GM23338 (cell line): ENCODE measurements around the gene ING2. TPM values are rescaled to one million over a fixed set of nuclear protein-coding genes. Genes with fewer than 3 reads are reported as not detected.

Experiments used
- ATAC-seq: fragments of 200-7000 bp; cut with Tn5 transposase; 3 replicates; pipeline ENCODE4 v1.9.1; 2020
- DNase-seq: peaks from one replicate; pipeline ENCODE4 v3.0.0-alpha.2; 2015; ENCODE audit warnings: low spot score
- H2AFZ ChIP-seq: fragments of 200-600 bp; sonication (generic); 2 replicates; pipeline ENCODE4 v1.8.0; 2016; ENCODE audit warnings: antibody characterized with exemption, mild to moderate bottlenecking, moderate library complexity
- H3F3A ChIP-seq: fragments of 200-600 bp; sonication (generic); replicated peaks from 2 replicates; pipeline ENCODE4 v1.8.0; 2017; ENCODE audit warnings: antibody characterized with exemption, mixed run types, low read depth
- H3K27ac ChIP-seq: fragments of 200-600 bp; sonication (generic); 2 replicates; pipeline ENCODE4 v1.6.1; 2016; ENCODE audit warnings: low read depth
- H3K27me3 ChIP-seq: fragments of 200-600 bp; sonication (generic); 2 replicates; pipeline ENCODE4 v1.8.0; 2016; ENCODE audit warnings: mild to moderate bottlenecking, mixed run types, moderate library complexity; ENCODE audit not compliant: insufficient read depth
- H3K36me3 ChIP-seq: fragments of 200-600 bp; sonication (generic); 2 replicates; pipeline ENCODE4 v1.8.0; 2016; ENCODE audit warnings: mild to moderate bottlenecking; ENCODE audit not compliant: insufficient read depth
- H3K4me1 ChIP-seq: fragments of 200-600 bp; sonication (generic); 2 replicates; pipeline ENCODE4 v1.8.0; 2016; ENCODE audit warnings: mild to moderate bottlenecking, moderate library complexity; ENCODE audit not compliant: insufficient read depth
- H3K4me2 ChIP-seq: fragments of 200-600 bp; sonication (generic); 2 replicates; pipeline ENCODE4 v1.7.1; 2017; ENCODE audit warnings: mixed run types
- H3K4me3 ChIP-seq: fragments of 200-600 bp; sonication (generic); 2 replicates; pipeline ENCODE4 v1.6.1; 2016; ENCODE audit warnings: mixed run types
- H3K79me2 ChIP-seq: fragments of 200-600 bp; sonication (generic); replicated peaks from 2 replicates; pipeline ENCODE4 v1.8.0; 2017; ENCODE audit warnings: mild to moderate bottlenecking; ENCODE audit not compliant: insufficient read depth
- H3K9me2 ChIP-seq: fragments of 200-600 bp; sonication (generic); 2 replicates; pipeline ENCODE4 v1.8.0; 2017; ENCODE audit not compliant: insufficient read depth
- H4K20me1 ChIP-seq: fragments of 200-600 bp; sonication (generic); replicated peaks from 2 replicates; pipeline ENCODE4 v1.8.0; 2017; ENCODE audit warnings: mild to moderate bottlenecking; ENCODE audit not compliant: insufficient read depth
- H3K27ac Mint-ChIP-seq: 2 replicates; pipeline ENCODE4 v1.8.0; 2020; ENCODE audit warnings: inconsistent platforms, mild to moderate bottlenecking, moderate library complexity, mixed read lengths
- H3K27me3 Mint-ChIP-seq: 3 replicates; pipeline ENCODE4 v1.8.0; 2022; ENCODE audit warnings: low read depth, mild to moderate bottlenecking, moderate library complexity, mixed read lengths, inconsistent platforms; ENCODE audit not compliant: insufficient read depth, poor library complexity
- H3K36me3 Mint-ChIP-seq: 3 replicates; pipeline ENCODE4 v1.8.0; 2021; ENCODE audit warnings: low read depth, mild to moderate bottlenecking, inconsistent platforms, moderate library complexity, mixed read lengths
- H3K4me1 Mint-ChIP-seq: 3 replicates; pipeline ENCODE4 v1.8.0; 2020; ENCODE audit warnings: mild to moderate bottlenecking, inconsistent platforms, mixed read lengths
- H3K4me3 Mint-ChIP-seq: 3 replicates; pipeline ENCODE4 v1.8.0; 2021; ENCODE audit warnings: moderate library complexity, mild to moderate bottlenecking, inconsistent platforms, mixed read lengths
- H3K9me3 Mint-ChIP-seq: 3 replicates; pipeline ENCODE4 v1.8.0; 2020; ENCODE audit warnings: moderate library complexity, mild to moderate bottlenecking, inconsistent platforms, mixed read lengths
- CREB1 ChIP-seq: fragments of 250-450 bp; sonication (Bioruptor Pico); IDR thresholded peaks from 2 replicates; pipeline ENCODE4 v1.5.0; 2020; ENCODE audit warnings: low read depth, mild to moderate bottlenecking, moderate library complexity
- EZH2 ChIP-seq: fragments of 200-600 bp; sonication (generic); IDR thresholded peaks from one replicate; pipeline ENCODE4 v1.8.0; 2017; ENCODE audit warnings: antibody characterized with exemption, mild to moderate bottlenecking, low read depth; ENCODE audit not compliant: unreplicated experiment
- EZH2phosphoT487 ChIP-seq: fragments of 200-600 bp; sonication (generic); IDR thresholded peaks from one replicate; pipeline ENCODE4 v1.8.1; 2018; ENCODE audit warnings: antibody characterized with exemption; ENCODE audit not compliant: unreplicated experiment
- JUNB ChIP-seq: IDR thresholded peaks from one replicate; pipeline ENCODE4 v1.6.1; 2016; ENCODE audit warnings: antibody characterized with exemption; ENCODE audit not compliant: unreplicated experiment
- NANOG ChIP-seq: IDR thresholded peaks from 2 replicates; pipeline ENCODE4 v1.6.1; 2016; ENCODE audit warnings: antibody characterized with exemption, borderline replicate concordance
- POLR2AphosphoS5 ChIP-seq: IDR thresholded peaks from 2 replicates; pipeline ENCODE4 v1.6.1; 2016; ENCODE audit warnings: antibody characterized with exemption, low read depth
- STAT1 ChIP-seq: IDR thresholded peaks from one replicate; pipeline ENCODE4 v1.6.1; 2016; ENCODE audit warnings: antibody characterized with exemption; ENCODE audit not compliant: unreplicated experiment
- ZNF114 ChIP-seq: fragments of 250-450 bp; sonication (Bioruptor Pico); IDR thresholded peaks from 2 replicates; pipeline ENCODE4 v1.5.0; 2020; ENCODE audit warnings: mild to moderate bottlenecking, moderate library complexity
- ZNF331 ChIP-seq: fragments of 250-450 bp; sonication (Bioruptor Pico); IDR thresholded peaks from 2 replicates; pipeline ENCODE4 v1.5.0; 2020; ENCODE audit warnings: low read depth, mild to moderate bottlenecking, moderate library complexity
- polyA plus RNA-seq: library from polyadenylated mRNA; unstranded; fragments of >200 nt; fragmentation: Nextera tagmentation; extraction: Ambion mirVana; gene quantifications from 2 replicates; pipeline ENCODE4 v1.2.1, GENCODE V29; 2016
- total RNA-seq: library from RNA; depleted of rRNA; stranded (reverse); fragments of >200 nt; shearing (Covaris generic); gene quantifications from 2 replicates; pipeline ENCODE4 v1.2.3, GENCODE V29; 2014
- TF ChIP-seq, protein P1 (sequence below): IDR thresholded peaks from 2 replicates; pipeline ENCODE4 v1.6.1; 2016; ENCODE audit warnings: antibody characterized with exemption
- TF ChIP-seq, protein P2 (sequence below): IDR thresholded peaks from one replicate; pipeline ENCODE4 v1.6.1; 2018; ENCODE audit warnings: antibody characterized with exemption; ENCODE audit not compliant: unreplicated experiment
- TF ChIP-seq, protein P3 (sequence below): fragments of 250-450 bp; sonication (Bioruptor Pico); IDR thresholded peaks from 2 replicates; pipeline ENCODE4 v1.5.0; 2020; ENCODE audit warnings: mild to moderate bottlenecking, moderate library complexity

The ING2 gene
- total and polyA plus RNA-seq, 2 experiments from 2014 or later, result 21.5 to 34.2 TPM

DNA sequence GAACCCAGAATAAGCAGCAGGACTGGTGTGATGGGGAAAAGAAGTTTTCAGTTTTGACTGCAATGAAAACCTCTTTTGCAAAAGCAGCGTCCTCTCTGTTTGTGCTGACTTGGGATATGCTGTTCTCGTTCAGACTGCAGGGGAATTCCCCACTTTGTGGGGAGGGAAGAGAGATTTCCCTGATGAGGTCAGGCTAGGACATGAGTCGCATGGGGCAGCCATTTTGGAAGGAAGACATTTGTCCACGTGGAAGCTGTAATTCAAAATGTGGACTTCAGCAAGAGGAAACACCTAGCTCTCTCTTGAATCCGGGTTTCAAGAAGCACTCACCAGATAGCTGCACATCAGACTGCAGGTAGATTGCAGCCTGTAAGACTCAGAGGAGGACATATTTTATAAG is 39.3 kb downstream of the ING2 start:
- Mint-ChIP-seq H3K27ac (no peak overlapping the region), H3K27me3 (peaks cover 3% of the 10 kb centered on the region), H3K9me3 (peaks cover 15% of the 10 kb centered on the region), H3K36me3 (peaks cover 2% of the 10 kb centered on the region; the same call in 1 of the 3 replicates), H3K4me1 (peaks cover 20% of the 10 kb centered on the region), H3K4me3 (no peak overlapping the region)
- ATAC-seq (no peak), DNase-seq (no peak)
- TF ChIP-seq NANOG (no peak), CREB1 (CRISPR knock-in tag) (no peak)
- Histone ChIP-seq H4K20me1 (no peaks in the 10 kb centered on the region), H3K36me3 (no peaks in the 10 kb centered on the region), H2AFZ (peak overlapping the region; percentile 63; the same call in 1 of the 2 replicates), H3F3A (no peaks in the 10 kb centered on the region), H3K4me3 (no peak overlapping the region), H3K27me3 (no peaks in the 10 kb centered on the region), H3K9me2 (no peaks in the 10 kb centered on the region; the same call in 1 of the 2 replicates), H3K4me2 (no peak overlapping the region), H3K27ac (no peak overlapping the region), H3K79me2 (no peaks in the 10 kb centered on the region), H3K4me1 (peaks cover 12% of the 10 kb centered on the region)

DNA sequence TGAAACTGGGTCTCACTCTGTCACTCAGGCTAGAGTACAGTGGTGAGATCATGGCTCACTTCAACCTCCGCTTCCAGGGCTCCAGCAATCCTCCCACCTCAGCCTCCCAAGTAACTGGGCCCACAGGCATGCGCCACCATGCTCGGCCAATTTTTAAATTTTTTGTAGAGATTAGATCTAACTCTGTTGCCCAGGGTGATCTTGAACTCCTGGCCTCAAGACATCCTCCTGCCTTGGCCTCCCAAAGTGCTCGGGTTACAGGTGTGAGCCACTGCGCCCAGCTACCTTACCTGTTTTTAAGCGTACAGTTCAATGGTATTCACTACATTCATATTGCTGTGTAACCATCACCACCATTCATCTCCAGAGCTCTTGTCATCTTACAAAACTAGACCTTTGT is 41.5 kb downstream of the ING2 start:
- H3K9me3 Mint-ChIP-seq, result peaks cover 22% of the 10 kb centered on the region
- TF ChIP-seq CREB1 (CRISPR knock-in tag) (no peak), EZH2phosphoT487 (no peak), STAT1 (no peak), NANOG (no peak), ZNF331 (CRISPR knock-in tag) (no peak), ZNF114 (CRISPR knock-in tag) (no peak), POLR2AphosphoS5 (no peak), EZH2 (no peak), JUNB (no peak)
- TF ChIP-seq, protein P1, sequence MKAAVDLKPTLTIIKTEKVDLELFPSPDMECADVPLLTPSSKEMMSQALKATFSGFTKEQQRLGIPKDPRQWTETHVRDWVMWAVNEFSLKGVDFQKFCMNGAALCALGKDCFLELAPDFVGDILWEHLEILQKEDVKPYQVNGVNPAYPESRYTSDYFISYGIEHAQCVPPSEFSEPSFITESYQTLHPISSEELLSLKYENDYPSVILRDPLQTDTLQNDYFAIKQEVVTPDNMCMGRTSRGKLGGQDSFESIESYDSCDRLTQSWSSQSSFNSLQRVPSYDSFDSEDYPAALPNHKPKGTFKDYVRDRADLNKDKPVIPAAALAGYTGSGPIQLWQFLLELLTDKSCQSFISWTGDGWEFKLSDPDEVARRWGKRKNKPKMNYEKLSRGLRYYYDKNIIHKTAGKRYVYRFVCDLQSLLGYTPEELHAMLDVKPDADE, result no peak
- TF ChIP-seq, protein P2, sequence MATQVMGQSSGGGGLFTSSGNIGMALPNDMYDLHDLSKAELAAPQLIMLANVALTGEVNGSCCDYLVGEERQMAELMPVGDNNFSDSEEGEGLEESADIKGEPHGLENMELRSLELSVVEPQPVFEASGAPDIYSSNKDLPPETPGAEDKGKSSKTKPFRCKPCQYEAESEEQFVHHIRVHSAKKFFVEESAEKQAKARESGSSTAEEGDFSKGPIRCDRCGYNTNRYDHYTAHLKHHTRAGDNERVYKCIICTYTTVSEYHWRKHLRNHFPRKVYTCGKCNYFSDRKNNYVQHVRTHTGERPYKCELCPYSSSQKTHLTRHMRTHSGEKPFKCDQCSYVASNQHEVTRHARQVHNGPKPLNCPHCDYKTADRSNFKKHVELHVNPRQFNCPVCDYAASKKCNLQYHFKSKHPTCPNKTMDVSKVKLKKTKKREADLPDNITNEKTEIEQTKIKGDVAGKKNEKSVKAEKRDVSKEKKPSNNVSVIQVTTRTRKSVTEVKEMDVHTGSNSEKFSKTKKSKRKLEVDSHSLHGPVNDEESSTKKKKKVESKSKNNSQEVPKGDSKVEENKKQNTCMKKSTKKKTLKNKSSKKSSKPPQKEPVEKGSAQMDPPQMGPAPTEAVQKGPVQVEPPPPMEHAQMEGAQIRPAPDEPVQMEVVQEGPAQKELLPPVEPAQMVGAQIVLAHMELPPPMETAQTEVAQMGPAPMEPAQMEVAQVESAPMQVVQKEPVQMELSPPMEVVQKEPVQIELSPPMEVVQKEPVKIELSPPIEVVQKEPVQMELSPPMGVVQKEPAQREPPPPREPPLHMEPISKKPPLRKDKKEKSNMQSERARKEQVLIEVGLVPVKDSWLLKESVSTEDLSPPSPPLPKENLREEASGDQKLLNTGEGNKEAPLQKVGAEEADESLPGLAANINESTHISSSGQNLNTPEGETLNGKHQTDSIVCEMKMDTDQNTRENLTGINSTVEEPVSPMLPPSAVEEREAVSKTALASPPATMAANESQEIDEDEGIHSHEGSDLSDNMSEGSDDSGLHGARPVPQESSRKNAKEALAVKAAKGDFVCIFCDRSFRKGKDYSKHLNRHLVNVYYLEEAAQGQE, result no peak
- TF ChIP-seq, protein P3, sequence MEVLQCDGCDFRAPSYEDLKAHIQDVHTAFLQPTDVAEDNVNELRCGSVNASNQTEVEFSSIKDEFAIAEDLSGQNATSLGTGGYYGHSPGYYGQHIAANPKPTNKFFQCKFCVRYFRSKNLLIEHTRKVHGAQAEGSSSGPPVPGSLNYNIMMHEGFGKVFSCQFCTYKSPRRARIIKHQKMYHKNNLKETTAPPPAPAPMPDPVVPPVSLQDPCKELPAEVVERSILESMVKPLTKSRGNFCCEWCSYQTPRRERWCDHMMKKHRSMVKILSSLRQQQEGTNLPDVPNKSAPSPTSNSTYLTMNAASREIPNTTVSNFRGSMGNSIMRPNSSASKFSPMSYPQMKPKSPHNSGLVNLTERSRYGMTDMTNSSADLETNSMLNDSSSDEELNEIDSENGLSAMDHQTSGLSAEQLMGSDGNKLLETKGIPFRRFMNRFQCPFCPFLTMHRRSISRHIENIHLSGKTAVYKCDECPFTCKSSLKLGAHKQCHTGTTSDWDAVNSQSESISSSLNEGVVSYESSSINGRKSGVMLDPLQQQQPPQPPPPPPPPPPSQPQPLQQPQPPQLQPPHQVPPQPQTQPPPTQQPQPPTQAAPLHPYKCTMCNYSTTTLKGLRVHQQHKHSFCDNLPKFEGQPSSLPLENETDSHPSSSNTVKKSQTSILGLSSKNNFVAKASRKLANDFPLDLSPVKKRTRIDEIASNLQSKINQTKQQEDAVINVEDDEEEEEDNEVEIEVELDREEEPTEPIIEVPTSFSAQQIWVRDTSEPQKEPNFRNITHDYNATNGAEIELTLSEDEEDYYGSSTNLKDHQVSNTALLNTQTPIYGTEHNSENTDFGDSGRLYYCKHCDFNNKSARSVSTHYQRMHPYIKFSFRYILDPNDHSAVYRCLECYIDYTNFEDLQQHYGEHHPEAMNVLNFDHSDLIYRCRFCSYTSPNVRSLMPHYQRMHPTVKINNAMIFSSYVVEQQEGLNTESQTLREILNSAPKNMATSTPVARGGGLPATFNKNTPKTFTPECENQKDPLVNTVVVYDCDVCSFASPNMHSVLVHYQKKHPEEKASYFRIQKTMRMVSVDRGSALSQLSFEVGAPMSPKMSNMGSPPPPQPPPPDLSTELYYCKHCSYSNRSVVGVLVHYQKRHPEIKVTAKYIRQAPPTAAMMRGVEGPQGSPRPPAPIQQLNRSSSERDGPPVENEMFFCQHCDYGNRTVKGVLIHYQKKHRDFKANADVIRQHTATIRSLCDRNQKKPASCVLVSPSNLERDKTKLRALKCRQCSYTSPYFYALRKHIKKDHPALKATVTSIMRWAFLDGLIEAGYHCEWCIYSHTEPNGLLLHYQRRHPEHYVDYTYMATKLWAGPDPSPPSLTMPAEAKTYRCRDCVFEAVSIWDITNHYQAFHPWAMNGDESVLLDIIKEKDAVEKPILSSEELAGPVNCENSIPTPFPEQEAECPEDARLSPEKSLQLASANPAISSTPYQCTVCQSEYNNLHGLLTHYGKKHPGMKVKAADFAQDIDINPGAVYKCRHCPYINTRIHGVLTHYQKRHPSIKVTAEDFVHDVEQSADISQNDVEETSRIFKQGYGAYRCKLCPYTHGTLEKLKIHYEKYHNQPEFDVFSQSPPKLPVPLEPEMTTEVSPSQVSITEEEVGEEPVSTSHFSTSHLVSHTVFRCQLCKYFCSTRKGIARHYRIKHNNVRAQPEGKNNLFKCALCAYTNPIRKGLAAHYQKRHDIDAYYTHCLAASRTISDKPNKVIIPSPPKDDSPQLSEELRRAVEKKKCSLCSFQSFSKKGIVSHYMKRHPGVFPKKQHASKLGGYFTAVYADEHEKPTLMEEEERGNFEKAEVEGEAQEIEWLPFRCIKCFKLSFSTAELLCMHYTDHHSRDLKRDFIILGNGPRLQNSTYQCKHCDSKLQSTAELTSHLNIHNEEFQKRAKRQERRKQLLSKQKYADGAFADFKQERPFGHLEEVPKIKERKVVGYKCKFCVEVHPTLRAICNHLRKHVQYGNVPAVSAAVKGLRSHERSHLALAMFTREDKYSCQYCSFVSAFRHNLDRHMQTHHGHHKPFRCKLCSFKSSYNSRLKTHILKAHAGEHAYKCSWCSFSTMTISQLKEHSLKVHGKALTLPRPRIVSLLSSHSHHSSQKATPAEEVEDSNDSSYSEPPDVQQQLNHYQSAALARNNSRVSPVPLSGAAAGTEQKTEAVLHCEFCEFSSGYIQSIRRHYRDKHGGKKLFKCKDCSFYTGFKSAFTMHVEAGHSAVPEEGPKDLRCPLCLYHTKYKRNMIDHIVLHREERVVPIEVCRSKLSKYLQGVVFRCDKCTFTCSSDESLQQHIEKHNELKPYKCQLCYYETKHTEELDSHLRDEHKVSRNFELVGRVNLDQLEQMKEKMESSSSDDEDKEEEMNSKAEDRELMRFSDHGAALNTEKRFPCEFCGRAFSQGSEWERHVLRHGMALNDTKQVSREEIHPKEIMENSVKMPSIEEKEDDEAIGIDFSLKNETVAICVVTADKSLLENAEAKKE (CRISPR knock-in tag), result no peak

More for the DNA sequence above, 41.5 kb downstream of the ING2 start:
- DNase-seq, result no peak
- Histone ChIP-seq H3K27me3 (no peaks in the 10 kb centered on the region), H3K4me1 (peaks cover 2% of the 10 kb centered on the region), H4K20me1 (no peaks in the 10 kb centered on the region), H3K9me2 (no peaks in the 10 kb centered on the region; the same call in 1 of the 2 replicates), H3F3A (no peaks in the 10 kb centered on the region), H3K4me3 (no peak overlapping the region), H2AFZ (no peak overlapping the region), H3K36me3 (no peaks in the 10 kb centered on the region), H3K79me2 (no peaks in the 10 kb centered on the region), H3K27ac (no peak overlapping the region), H3K4me2 (no peak overlapping the region)
- Mint-ChIP-seq H3K36me3 (peaks cover 7% of the 10 kb centered on the region; the same call in 1 of the 3 replicates), H3K4me3 (no peak overlapping the region), H3K4me1 (peaks cover 11% of the 10 kb centered on the region), H3K27me3 (no peaks in the 10 kb centered on the region), H3K27ac (no peak overlapping the region)
- no peak for ATAC-seq
